Mesodermal cell (in vitro differentiated cells): ENCODE data around the gene SLC29A3.

ENCODE experiments used
- H3K27ac ChIP-seq: 2 replicates; pipeline ENCODE4 v1.7.0; 2013; ENCODE audit warnings: mild to moderate bottlenecking, low read depth, low read length, moderate library complexity; ENCODE audit not compliant: severe bottlenecking
- H3K36me3 ChIP-seq: 2 replicates; pipeline ENCODE4 v1.7.1; 2013; ENCODE audit warnings: mild to moderate bottlenecking, low read length, moderate library complexity; ENCODE audit not compliant: control insufficient read depth, insufficient read depth
- H3K4me1 ChIP-seq: one replicate; pipeline ENCODE4 v1.7.1; 2013; ENCODE audit warnings: mild to moderate bottlenecking, low read length; ENCODE audit not compliant: insufficient read depth, control insufficient read depth, poor library complexity, severe bottlenecking
- H3K4me3 ChIP-seq: 2 replicates; pipeline ENCODE4 v1.7.0; 2013; ENCODE audit warnings: low read length, control low read depth, mild to moderate bottlenecking; ENCODE audit not compliant: insufficient read depth, poor library complexity, severe bottlenecking; ENCODE audit errors: extremely low read depth
- H3K9me3 ChIP-seq: 2 replicates; pipeline ENCODE4 v1.7.1; 2013; ENCODE audit warnings: mild to moderate bottlenecking, low read length, moderate library complexity; ENCODE audit not compliant: control insufficient read depth
- WGBS, 2 experiments: methylation state at CpG; one replicate each; pipeline ENCODE4 v1.1.5; 2013; ENCODE audit warnings: missing lambda C conversion rate in 2 of 2; ENCODE audit not compliant: insufficient coverage in 2 of 2; 5-methylcytosine and 5-hydroxymethylcytosine counted together

SLC29A3 gene

GRCh38 chr10:71277914-71278665, 41.0 kb upstream of the SLC29A3 start:
- peaks cover 46% of the 10 kb centered on the region for H3K36me3 ChIP-seq
- H3K4me1 ChIP-seq: peaks cover 9% of the 10 kb centered on the region
- H3K9me3 ChIP-seq: no peaks in the 10 kb centered on the region
- no peak overlapping the region for H3K4me3 ChIP-seq
- WGBS, 2 experiments: 92 to 96% methylated on average over 7 to 9 of the region's 11 CpGs
- no peak overlapping the region for H3K27ac ChIP-seq

GRCh38 chr10:71278691-71279588, 40.1 kb upstream of the SLC29A3 start:
- Histone ChIP-seq H3K4me1 (peaks cover 9% of the 10 kb centered on the region), H3K27ac (peak overlapping the region; percentile 45), H3K36me3 (peaks cover 40% of the 10 kb centered on the region), H3K9me3 (no peaks in the 10 kb centered on the region), H3K4me3 (no peak overlapping the region)
- WGBS, 2 experiments: 70 to 75% methylated on average over 15 to 17 of the region's 19 CpGs

GRCh38 chr10:71279590-71280170, 39.4 kb upstream of the SLC29A3 start:
- H3K9me3 ChIP-seq: no peaks in the 10 kb centered on the region
- peaks cover 9% of the 10 kb centered on the region for H3K4me1 ChIP-seq
- H3K36me3 ChIP-seq: peaks cover 44% of the 10 kb centered on the region
- WGBS, 2 experiments: 90 to 93% methylated on average over 22 of the region's 22 CpGs
- no peak overlapping the region for H3K4me3 ChIP-seq
- peak overlapping the region; percentile 45 for H3K27ac ChIP-seq

- H3K36me3 ChIP-seq: peaks cover 44% of the 10 kb centered on the region
- no peak overlapping the region for H3K27ac ChIP-seq
These were observed 38.8 kb upstream of the SLC29A3 start for GRCh38 chr10:71280216-71280615.

GRCh38 chr10:71280825-71281224, 38.2 kb upstream of the SLC29A3 start:
- Histone ChIP-seq H3K36me3 (peaks cover 50% of the 10 kb centered on the region), H3K9me3 (no peaks in the 10 kb centered on the region), H3K4me1 (peaks cover 9% of the 10 kb centered on the region), H3K4me3 (no peak overlapping the region), H3K27ac (no peak overlapping the region)
- 28 to 37% methylated on average over 2 of the region's 3 CpGs for WGBS, 2 experiments

More at GRCh38 chr10:71280216-71280615, 38.8 kb upstream of the SLC29A3 start:
- H3K4me1 ChIP-seq: peaks cover 9% of the 10 kb centered on the region
- H3K9me3 ChIP-seq: no peaks in the 10 kb centered on the region
- H3K4me3 ChIP-seq: no peak overlapping the region
- WGBS, 2 experiments: 88 to 96% methylated on average over 5 of the region's 5 CpGs

- H3K4me1 ChIP-seq: peaks cover 9% of the 10 kb centered on the region
- 94 to 98% methylated on average over 5 of the region's 8 CpGs for WGBS, 2 experiments
- no peak overlapping the region for H3K4me3 ChIP-seq
- H3K9me3 ChIP-seq: no peaks in the 10 kb centered on the region
- H3K36me3 ChIP-seq: peaks cover 60% of the 10 kb centered on the region
- no peak overlapping the region for H3K27ac ChIP-seq
These were observed 37.3 kb upstream of the SLC29A3 start for GRCh38 chr10:71281646-71282322.

- no peak overlapping the region for H3K4me3 ChIP-seq
- no peaks in the 10 kb centered on the region for H3K9me3 ChIP-seq
- 95 to 100% methylated on average over 1 to 2 of the region's 2 CpGs for WGBS, 2 experiments
- H3K36me3 ChIP-seq: peaks cover 65% of the 10 kb centered on the region
- no peak overlapping the region for H3K27ac ChIP-seq
- peaks cover 9% of the 10 kb centered on the region for H3K4me1 ChIP-seq
These were observed 36.8 kb upstream of the SLC29A3 start for GRCh38 chr10:71282323-71282680.

- H3K36me3 ChIP-seq: peaks cover 74% of the 10 kb centered on the region
- no peak overlapping the region for H3K27ac ChIP-seq
- 85 to 92% methylated on average over 2 to 4 of the region's 6 CpGs for WGBS, 2 experiments
These were observed 35.6 kb upstream of the SLC29A3 start for GRCh38 chr10:71283410-71283809.

GRCh38 chr10:71283876-71284275, 35.2 kb upstream of the SLC29A3 start:
- 93 to 96% methylated on average over 10 of the region's 10 CpGs for WGBS, 2 experiments
- H3K4me1 ChIP-seq: peaks cover 4% of the 10 kb centered on the region
- H3K27ac ChIP-seq: no peak overlapping the region
- H3K4me3 ChIP-seq: no peak overlapping the region
- peaks cover 79% of the 10 kb centered on the region for H3K36me3 ChIP-seq
- H3K9me3 ChIP-seq: no peaks in the 10 kb centered on the region

More at GRCh38 chr10:71283410-71283809, 35.6 kb upstream of the SLC29A3 start:
- H3K4me3 ChIP-seq: no peak overlapping the region
- no peaks in the 10 kb centered on the region for H3K9me3 ChIP-seq
- peaks cover 8% of the 10 kb centered on the region for H3K4me1 ChIP-seq

- H3K4me1 ChIP-seq: no peaks in the 10 kb centered on the region
- H3K36me3 ChIP-seq: peaks cover 81% of the 10 kb centered on the region
- WGBS, 2 experiments: 86 to 90% methylated on average over 16 to 18 of the region's 19 CpGs
- H3K4me3 ChIP-seq: no peak overlapping the region
- no peaks in the 10 kb centered on the region for H3K9me3 ChIP-seq
- no peak overlapping the region for H3K27ac ChIP-seq
These were observed 34.4 kb upstream of the SLC29A3 start for GRCh38 chr10:71284544-71285179.
